ENCODE measurements around the gene GRK6.
A peak's percentile ranks its signal among the peaks of the same experiment; 100 is the strongest.

The GRK6 gene

DNA sequence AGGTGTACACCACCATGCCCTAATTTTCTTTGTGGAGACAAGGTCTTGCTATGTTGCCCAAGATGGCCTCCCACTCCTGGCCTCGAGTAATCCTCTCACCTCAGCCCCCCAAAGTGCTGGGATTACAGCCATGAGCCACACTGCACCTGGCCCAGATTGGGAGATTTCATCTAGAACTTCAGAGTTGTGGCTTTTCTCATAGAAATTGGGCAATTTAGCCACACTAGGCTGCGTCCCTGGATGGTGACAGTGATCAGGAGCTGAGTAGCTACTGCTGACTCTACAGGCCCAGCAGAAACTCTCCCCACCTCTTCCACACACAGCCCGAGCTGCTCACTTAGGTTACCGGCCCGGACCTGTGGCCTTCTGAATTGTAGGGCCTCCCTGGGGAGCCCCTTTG, 33.7 kb upstream of the GRK6 start:
- TF ChIP-seq ZFX (IDR thresholded peaks at IDR 0.05; ENCODE audit: borderline replicate concordance) (no peak), CTCF (IDR thresholded peaks at IDR 0.05) (no peak)
- H3K27ac ChIP-seq: no peak overlapping the region

DNA sequence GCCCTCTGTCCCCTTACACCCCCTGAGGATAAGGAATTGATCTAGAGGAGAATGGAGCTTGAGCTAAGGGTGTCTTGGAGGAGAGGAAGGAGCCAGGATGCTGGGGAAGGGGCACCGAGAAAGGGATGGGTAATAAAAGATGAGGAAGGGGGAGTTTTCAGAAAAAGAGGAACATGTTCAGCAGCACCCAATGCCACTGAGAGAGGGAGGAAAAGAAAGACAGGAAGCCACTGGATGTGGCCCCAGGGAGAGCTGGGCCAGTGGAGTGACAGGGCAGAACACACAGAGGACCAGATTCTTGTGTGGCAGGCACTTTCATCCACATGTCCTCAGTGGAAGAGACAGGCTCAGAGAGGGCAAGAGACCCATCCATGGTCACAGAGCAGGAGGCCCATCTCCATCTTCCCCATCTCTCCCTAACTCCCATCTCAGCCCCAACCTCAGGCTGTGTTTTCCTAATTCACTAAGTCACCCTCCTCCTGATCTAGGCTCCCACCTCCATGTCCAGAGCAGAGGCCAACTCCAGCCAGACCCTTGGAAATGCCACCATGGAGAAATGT, 33.2 kb upstream of the GRK6 start:
- no peak for TF ChIP-seq ZFX (IDR thresholded peaks at IDR 0.05; ENCODE audit: borderline replicate concordance)
- TF ChIP-seq CTCF (IDR thresholded peaks at IDR 0.05): no peak
- no peak overlapping the region for H3K27ac ChIP-seq

- TF ChIP-seq CTCF (IDR thresholded peaks at IDR 0.05): no peak
- TF ChIP-seq ZFX (IDR thresholded peaks at IDR 0.05; ENCODE audit: borderline replicate concordance): no peak
- H3K27ac ChIP-seq: no peak overlapping the region
Observed at GRCh38 chr5:177393990-177394389, 32.5 kb upstream of the GRK6 start.

DNA sequence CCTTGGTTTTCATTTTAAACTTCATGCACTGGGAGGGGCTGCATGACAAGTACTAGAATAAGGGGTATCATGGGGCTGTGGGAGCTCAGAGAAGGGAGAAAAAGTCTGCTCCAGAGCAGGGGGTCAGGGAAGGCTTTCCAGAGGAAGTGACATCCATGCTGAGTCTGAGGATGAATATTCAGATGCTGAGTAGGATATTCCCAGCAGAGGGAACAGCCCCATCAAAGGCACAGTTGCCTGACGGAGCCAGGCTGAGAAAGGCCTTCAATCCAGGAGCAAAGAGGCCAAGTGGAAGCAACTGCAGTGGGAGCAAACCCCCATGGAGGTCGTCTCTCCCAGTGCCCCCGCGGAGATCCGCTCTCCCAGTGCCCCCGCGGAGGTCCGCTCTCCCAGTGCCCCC, 30.4 kb upstream of the GRK6 start:
- TF ChIP-seq ZFX (IDR thresholded peaks at IDR 0.05; ENCODE audit: borderline replicate concordance) (no peak), CTCF (IDR thresholded peaks at IDR 0.05) (no peak)
- H3K27ac ChIP-seq: no peak overlapping the region

DNA sequence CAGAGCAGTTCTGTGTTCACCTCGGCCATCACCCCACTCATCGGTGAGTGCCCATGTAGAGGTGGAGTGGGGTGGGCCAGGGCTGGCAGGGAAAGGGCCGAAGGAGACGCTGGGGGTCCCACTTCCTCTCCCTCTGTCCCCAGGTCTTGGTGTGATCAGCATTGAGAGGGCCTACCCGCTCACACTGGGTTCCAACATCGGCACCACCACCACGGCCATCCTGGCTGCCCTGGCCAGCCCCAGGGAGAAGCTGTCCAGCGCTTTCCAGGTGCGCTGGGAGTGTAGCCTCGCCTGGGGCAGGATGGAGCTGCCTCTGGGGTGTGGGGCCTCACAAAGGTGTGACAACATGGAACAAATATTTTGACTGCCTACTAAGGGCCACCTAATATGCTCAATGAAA, 29.7 kb upstream of the GRK6 start:
- no peak overlapping the region for H3K27ac ChIP-seq
- TF ChIP-seq CTCF (IDR thresholded peaks at IDR 0.05) (no peak), ZFX (IDR thresholded peaks at IDR 0.05; ENCODE audit: borderline replicate concordance) (no peak)

DNA sequence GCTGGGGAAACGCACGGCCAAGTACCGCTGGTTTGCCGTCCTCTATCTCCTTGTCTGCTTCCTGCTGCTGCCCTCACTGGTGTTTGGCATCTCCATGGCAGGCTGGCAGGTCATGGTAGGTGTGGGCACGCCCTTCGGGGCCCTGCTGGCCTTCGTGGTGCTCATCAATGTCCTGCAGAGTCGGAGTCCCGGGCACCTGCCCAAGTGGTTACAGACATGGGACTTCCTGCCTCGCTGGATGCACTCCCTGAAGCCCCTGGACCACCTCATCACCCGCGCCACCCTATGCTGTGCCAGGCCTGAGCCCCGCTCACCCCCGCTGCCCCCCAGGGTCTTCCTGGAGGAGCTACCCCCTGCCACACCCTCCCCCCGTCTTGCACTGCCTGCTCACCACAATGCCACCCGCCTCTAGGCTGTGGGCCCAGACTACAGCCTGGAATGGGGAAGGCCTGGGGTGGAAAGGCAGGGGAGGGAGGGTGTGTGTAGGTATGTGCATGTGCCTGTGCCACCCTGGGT, 28.5 kb upstream of the GRK6 start:
- no peak for TF ChIP-seq ZFX (IDR thresholded peaks at IDR 0.05; ENCODE audit: borderline replicate concordance)
- no peak for TF ChIP-seq CTCF (IDR thresholded peaks at IDR 0.05)
- H3K27ac ChIP-seq: no peak overlapping the region

- H3K27ac ChIP-seq: peak within 1 kb of the TSS; percentile 96
- no peak for TF ChIP-seq CTCF (IDR thresholded peaks at IDR 0.05)
- TF ChIP-seq ZFX (IDR thresholded peaks at IDR 0.05; ENCODE audit: borderline replicate concordance): no peak
Observed at GRCh38 chr5:177399997-177400868, 26.2 kb upstream of the GRK6 start, which contains the start of gene PFN3. Gene PFN3 (minus strand): TSS chr5:177400661. CDS start chr5:177400576, 85 bp downstream.

Data from 22Rv1 (cell line).